OCI-LY1 (cell line): Measurements from ENCODE around the gene PTPRM.

Source experiments
- H2AFZ ChIP-seq: fragments of 200-600 bp; sonication (generic), shearing (Covaris generic); 2 replicates; pipeline ENCODE4 v1.6.0; 2014; ENCODE audit warnings: antibody characterized with exemption, mild to moderate bottlenecking, low read length
- H3F3A ChIP-seq: fragments of 200-600 bp; sonication (generic), shearing (Covaris generic); 2 replicates; pipeline ENCODE4 v1.6.0; 2014; ENCODE audit warnings: mild to moderate bottlenecking, antibody characterized with exemption, low read length, moderate library complexity; ENCODE audit not compliant: insufficient read depth
- H3K27ac ChIP-seq: fragments of 200-600 bp; sonication (generic); 2 replicates; pipeline ENCODE4 v1.5.1; 2014; ENCODE audit warnings: low read length, mixed run types, mild to moderate bottlenecking, low read depth; ENCODE audit not compliant: poor library complexity, severe bottlenecking
- H3K27me3 ChIP-seq: fragments of 200-600 bp; sonication (generic); 2 replicates; pipeline ENCODE4 v1.6.0; 2014; ENCODE audit warnings: antibody characterized with exemption, mild to moderate bottlenecking, low read length, moderate library complexity; ENCODE audit not compliant: insufficient read depth
- H3K36me3 ChIP-seq: fragments of 200-600 bp; sonication (generic); 2 replicates; pipeline ENCODE4 v1.6.1; 2014; ENCODE audit warnings: mild to moderate bottlenecking, antibody characterized with exemption, low read length, moderate library complexity, mixed read lengths; ENCODE audit not compliant: insufficient read depth
- H3K4me1 ChIP-seq: fragments of 200-600 bp; sonication (generic); 2 replicates; pipeline ENCODE4 v1.5.1; 2014; ENCODE audit warnings: mild to moderate bottlenecking, low read length, moderate library complexity; ENCODE audit not compliant: insufficient read depth, severe bottlenecking
- H3K4me2 ChIP-seq: fragments of 200-600 bp; sonication (generic), shearing (Covaris generic); 2 replicates; pipeline ENCODE4 v1.6.1; 2014; ENCODE audit warnings: low read length
- H3K4me3 ChIP-seq: fragments of 200-600 bp; sonication (generic); 2 replicates; pipeline ENCODE4 v1.5.1; 2014; ENCODE audit warnings: low read length, low read depth, mild to moderate bottlenecking, mixed read lengths; ENCODE audit not compliant: poor library complexity, severe bottlenecking
- H3K79me2 ChIP-seq: fragments of 200-600 bp; shearing (Covaris generic); 2 replicates; pipeline ENCODE4 v1.6.1; 2016; ENCODE audit warnings: mixed run types, low read length, mixed read lengths; ENCODE audit not compliant: insufficient read depth
- H3K9ac ChIP-seq: fragments of 200-600 bp; sonication (generic), shearing (Covaris generic); 2 replicates; pipeline ENCODE4 v1.6.1; 2014; ENCODE audit warnings: mild to moderate bottlenecking, low read length, mixed read lengths
- H3K9me2 ChIP-seq: fragments of 200-600 bp; sonication (generic), shearing (Covaris generic); 2 replicates; pipeline ENCODE4 v1.6.1; 2014; ENCODE audit warnings: low read depth, mild to moderate bottlenecking, low read length, mixed read lengths
- H3K9me3 ChIP-seq: fragments of 200-600 bp; shearing (Covaris generic); 2 replicates; pipeline ENCODE4 v1.6.1; 2014; ENCODE audit warnings: low read length, mixed read lengths
- H4K20me1 ChIP-seq: fragments of 200-600 bp; sonication (generic), shearing (Covaris generic); 2 replicates; pipeline ENCODE4 v1.6.0; 2016; ENCODE audit warnings: mild to moderate bottlenecking, low read length; ENCODE audit not compliant: insufficient read depth
- CTCF ChIP-seq: fragments of 200-600 bp; sonication (generic), shearing (Covaris generic); IDR thresholded peaks from 2 replicates; pipeline ENCODE4 v1.5.1; 2017; ENCODE audit warnings: mild to moderate bottlenecking, antibody characterized with exemption, low read length, moderate library complexity, mixed read lengths
- EZH2 ChIP-seq: fragments of 200-600 bp; sonication (generic), shearing (Covaris generic); IDR thresholded peaks from 2 replicates; pipeline ENCODE4 v1.8.0; 2017; ENCODE audit warnings: borderline replicate concordance, mixed run types, mild to moderate bottlenecking, antibody characterized with exemption, low read length, moderate library complexity, mixed read lengths

PTPRM gene

GRCh38 chr18:7728297-7728696, 161.2 kb downstream of the PTPRM start:
- no peak for TF ChIP-seq CTCF
- TF ChIP-seq EZH2, result no peak
- H3F3A ChIP-seq, result no peaks in the 10 kb centered on the region

GRCh38 chr18:7729868-7730267, 162.8 kb downstream of the PTPRM start:
- no peak for TF ChIP-seq CTCF
- TF ChIP-seq EZH2, result no peak

More at GRCh38 chr18:7728297-7728696, 161.2 kb downstream of the PTPRM start:
- Histone ChIP-seq H3K36me3 (no peaks in the 10 kb centered on the region), H3K27ac (no peak overlapping the region), H3K4me3 (no peak overlapping the region), H3K4me1 (no peaks in the 10 kb centered on the region), H3K27me3 (no peaks in the 10 kb centered on the region), H4K20me1 (no peaks in the 10 kb centered on the region), H3K9me2 (no peaks in the 10 kb centered on the region), H3K4me2 (no peak overlapping the region), H3K9ac (no peak overlapping the region), H2AFZ (no peak overlapping the region), H3K9me3 (no peaks in the 10 kb centered on the region), H3K79me2 (no peaks in the 10 kb centered on the region)

GRCh38 chr18:7730682-7731081, 163.6 kb downstream of the PTPRM start:
- Histone ChIP-seq H3K27ac (no peak overlapping the region), H3K4me1 (no peaks in the 10 kb centered on the region), H3K4me3 (no peak overlapping the region), H3K36me3 (no peaks in the 10 kb centered on the region), H3K4me2 (no peak overlapping the region), H3K27me3 (no peaks in the 10 kb centered on the region), H4K20me1 (no peaks in the 10 kb centered on the region), H3K9ac (no peak overlapping the region), H3F3A (no peaks in the 10 kb centered on the region), H3K9me2 (no peaks in the 10 kb centered on the region), H3K9me3 (no peaks in the 10 kb centered on the region), H3K79me2 (no peaks in the 10 kb centered on the region), H2AFZ (no peak overlapping the region)
- no peak for TF ChIP-seq CTCF

More at GRCh38 chr18:7729868-7730267, 162.8 kb downstream of the PTPRM start:
- H3F3A ChIP-seq, result no peaks in the 10 kb centered on the region
- no peaks in the 10 kb centered on the region for H3K36me3 ChIP-seq
- H3K4me3 ChIP-seq, result no peak overlapping the region
- H2AFZ ChIP-seq, result no peak overlapping the region
- no peak overlapping the region for H3K4me2 ChIP-seq
- H4K20me1 ChIP-seq, result no peaks in the 10 kb centered on the region
- no peak overlapping the region for H3K27ac ChIP-seq
- H3K9me2 ChIP-seq, result no peaks in the 10 kb centered on the region
- H3K79me2 ChIP-seq, result no peaks in the 10 kb centered on the region
- no peak overlapping the region for H3K9ac ChIP-seq
- H3K27me3 ChIP-seq, result no peaks in the 10 kb centered on the region
- no peaks in the 10 kb centered on the region for H3K4me1 ChIP-seq
- H3K9me3 ChIP-seq, result no peaks in the 10 kb centered on the region
